HL-60 (cell line): ENCODE data around the gene BRSK2.

Experiments
- DNase-seq, 2 experiments: peaks; one replicate each; pipeline ENCODE4 v3.0.0-alpha.2; 2010 to 2020; ENCODE audit warnings: low read depth in 1 of 2, low spot score in 1 of 2
- H3K27ac ChIP-seq: fragments of 250-450 bp; sonication (Bioruptor Pico); replicated peaks from 2 replicates; pipeline ENCODE4 v1.5.1; 2020; ENCODE audit warnings: mild to moderate bottlenecking, moderate library complexity
- H3K27me3 ChIP-seq: fragments of 250-450 bp; sonication (Bioruptor Pico); 2 replicates; pipeline ENCODE4 v1.5.1; 2021; ENCODE audit warnings: mild to moderate bottlenecking, moderate library complexity; ENCODE audit not compliant: insufficient read depth, poor library complexity, severe bottlenecking
- H3K4me3 ChIP-seq: replicated peaks from 2 replicates; pipeline ENCODE4 v1.5.1; 2011; ENCODE audit warnings: mild to moderate bottlenecking, control low read depth, low read length; ENCODE audit not compliant: insufficient read depth
- CTCF ChIP-seq: IDR thresholded peaks from one replicate; pipeline ENCODE4 v1.5.1; 2011; ENCODE audit warnings: low read length, control low read depth, inconsistent platforms; ENCODE audit not compliant: insufficient read depth
- GABPA ChIP-seq: IDR thresholded peaks from 2 replicates; pipeline ENCODE4 v1.6.1; 2012; ENCODE audit warnings: low read depth
- POLR2AphosphoS5 ChIP-seq: IDR thresholded peaks from 2 replicates; pipeline ENCODE4 v1.6.1; 2012; ENCODE audit warnings: low read depth
- REST ChIP-seq: IDR thresholded peaks from 2 replicates; pipeline ENCODE4 v1.6.1; 2012; ENCODE audit warnings: low read depth; ENCODE audit not compliant: insufficient replicate concordance
- SPI1 ChIP-seq: IDR thresholded peaks from 2 replicates; pipeline ENCODE4 v1.6.1; 2012; ENCODE audit warnings: low read depth, mild to moderate bottlenecking, borderline replicate concordance

The BRSK2 gene

GRCh38 chr11:1394936-1395772 is 5.4 kb downstream of the BRSK2 start:
- no peak overlapping the region for H3K27ac ChIP-seq
- no peak overlapping the region for H3K4me3 ChIP-seq

GRCh38 chr11:1395773-1396374 is 6.1 kb downstream of the BRSK2 start:
- no peak overlapping the region for H3K27ac ChIP-seq
- TF ChIP-seq GABPA, result no peak
- TF ChIP-seq REST, result no peak
- no peak for TF ChIP-seq POLR2AphosphoS5
- no peak for TF ChIP-seq SPI1
- no peak for TF ChIP-seq CTCF
- peaks cover 13% of the 10 kb centered on the region for H3K27me3 ChIP-seq
- DNase-seq, result no peak
- H3K4me3 ChIP-seq, result no peak overlapping the region

More at GRCh38 chr11:1394936-1395772, 5.4 kb downstream of the BRSK2 start:
- TF ChIP-seq REST (no peak), CTCF (no peak), SPI1 (no peak)
- no peak for DNase-seq
- peaks cover 15% of the 10 kb centered on the region for H3K27me3 ChIP-seq

GRCh38 chr11:1396375-1396841 is 6.7 kb downstream of the BRSK2 start:
- Histone ChIP-seq H3K27me3 (peaks cover 8% of the 10 kb centered on the region), H3K27ac (no peak overlapping the region), H3K4me3 (no peak overlapping the region)
- no peak for TF ChIP-seq REST
- no peak for TF ChIP-seq GABPA
- TF ChIP-seq CTCF, result no peak
- no peak for TF ChIP-seq SPI1
- no peak for TF ChIP-seq POLR2AphosphoS5
- DNase-seq, result no peak
